GM19240 (cell line): ENCODE measurements around the gene HPS5.
"Not testable (repeated sequence)": the region's sequence is repeated elsewhere in the genome, so short reads cannot be mapped to it uniquely, and the experiment has no call there.

ENCODE experiments used
- DNase-seq: peaks from one replicate; pipeline ENCODE4 v3.0.0; 2011; ENCODE audit warnings: low spot score; ENCODE audit not compliant: insufficient read length

Gene HPS5

GRCh38 chr11:18321969-18322711 is at the start of gene HPS5, which contains the start of gene GTF2H1:
Gene HPS5 (minus strand): TSS chr11:18322140. CDS start chr11:18317858, 4,282 bp downstream.
Gene GTF2H1 (plus strand): TSS chr11:18322567. CDS start chr11:18333075, 10,508 bp downstream.
- peak; percentile 86 for DNase-seq

DNA sequence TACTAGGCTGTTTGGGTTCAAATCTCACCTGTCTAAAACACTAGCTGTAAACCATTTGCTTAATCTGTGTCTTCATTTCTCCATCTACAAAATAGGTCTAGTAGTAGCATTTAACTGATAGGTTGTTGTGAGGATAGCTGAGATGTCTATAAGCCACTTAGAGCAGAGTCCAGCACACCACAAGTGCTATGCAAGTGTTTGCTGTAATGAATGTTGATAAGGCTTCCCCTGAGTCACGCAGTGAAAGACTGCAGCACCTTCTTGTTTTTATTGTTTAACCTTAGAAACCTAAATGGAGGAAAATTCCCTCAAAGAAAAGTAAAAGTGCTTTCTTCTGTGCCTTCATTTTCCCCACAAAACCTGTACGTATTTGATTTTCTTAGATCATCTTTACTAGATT is 49.3 kb upstream of the HPS5 start:
- no peak for DNase-seq

- DNase-seq: no peak
These were observed 47.5 kb upstream of the HPS5 start for GRCh38 chr11:18369398-18369797.

DNA sequence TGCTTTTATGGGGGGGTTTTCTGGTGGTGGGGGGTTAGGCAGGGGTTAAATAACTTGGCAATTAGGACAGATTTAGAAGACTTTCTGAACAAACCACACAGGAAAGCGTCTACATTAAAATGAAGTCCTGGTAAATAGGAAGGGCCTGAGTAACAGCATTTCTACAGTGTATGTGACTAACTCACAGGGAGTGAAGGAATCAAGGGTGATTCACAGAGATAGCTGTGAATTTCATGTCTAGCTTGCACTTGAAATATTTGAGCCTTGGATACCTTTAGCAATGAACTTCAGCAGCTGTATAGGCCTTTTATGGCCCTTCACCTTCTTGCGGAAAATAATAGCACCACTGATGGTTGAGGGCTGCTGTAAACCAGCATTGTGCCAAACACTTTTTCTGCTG is 46.3 kb upstream of the HPS5 start:
- DNase-seq: no peak

DNA sequence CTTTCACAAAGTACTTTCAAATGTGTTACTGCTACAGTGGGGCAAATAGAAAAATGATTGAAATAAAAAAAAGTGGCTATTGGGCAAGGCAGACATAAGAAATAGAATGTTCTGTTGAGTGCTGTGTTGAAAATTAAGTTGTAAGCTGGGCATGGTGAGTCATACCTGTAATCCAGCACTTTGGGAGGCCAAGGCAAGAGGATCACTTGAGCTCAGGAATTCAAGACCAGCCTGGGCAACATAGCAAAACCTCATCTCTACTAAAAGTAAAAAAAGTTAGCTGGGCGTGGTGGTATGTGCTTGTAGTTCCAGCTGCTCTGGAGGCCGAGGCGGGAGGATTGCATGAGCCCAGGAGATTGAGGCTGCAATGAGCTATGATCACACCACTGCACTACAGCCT is 45.5 kb upstream of the HPS5 start:
- no peak for DNase-seq

DNA sequence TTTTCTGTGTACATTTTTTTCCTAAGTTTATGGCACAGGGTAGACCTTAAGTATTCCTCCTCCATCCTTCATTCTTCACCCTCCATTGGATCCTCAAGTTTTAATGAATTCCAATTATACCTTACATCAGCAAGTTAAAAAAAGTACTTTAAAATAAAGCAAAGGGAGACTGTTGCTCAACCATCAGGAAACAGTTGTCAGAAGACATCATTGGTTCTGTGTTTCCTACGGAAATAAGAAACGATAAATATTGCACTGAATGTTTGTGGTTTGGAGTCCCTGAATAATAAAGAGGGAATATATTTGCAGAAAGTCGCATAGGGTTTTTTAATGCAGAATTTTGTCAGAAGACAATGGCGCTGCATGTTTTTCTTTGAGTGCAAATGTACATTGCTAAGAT is 44.3 kb upstream of the HPS5 start:
- DNase-seq: no peak

DNA sequence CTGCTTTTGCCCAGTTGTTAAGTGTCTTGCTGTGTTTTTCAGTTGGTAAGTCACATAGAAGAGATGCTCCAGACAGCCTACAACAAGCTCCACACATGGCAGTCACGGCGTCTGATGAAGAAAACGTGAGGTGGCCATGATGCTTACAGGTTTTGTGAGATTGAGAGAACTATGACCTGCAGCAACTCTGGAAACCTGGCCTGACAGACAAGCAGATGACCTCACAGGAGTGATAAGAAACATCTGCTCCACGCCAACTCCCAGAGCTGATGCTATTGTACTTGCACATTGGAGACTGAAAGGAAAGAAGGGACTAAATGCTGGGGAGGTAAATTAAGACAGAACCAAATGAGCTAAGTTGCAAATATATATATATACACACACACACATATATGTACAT is 43.8 kb upstream of the HPS5 start:
- DNase-seq: no peak

DNA sequence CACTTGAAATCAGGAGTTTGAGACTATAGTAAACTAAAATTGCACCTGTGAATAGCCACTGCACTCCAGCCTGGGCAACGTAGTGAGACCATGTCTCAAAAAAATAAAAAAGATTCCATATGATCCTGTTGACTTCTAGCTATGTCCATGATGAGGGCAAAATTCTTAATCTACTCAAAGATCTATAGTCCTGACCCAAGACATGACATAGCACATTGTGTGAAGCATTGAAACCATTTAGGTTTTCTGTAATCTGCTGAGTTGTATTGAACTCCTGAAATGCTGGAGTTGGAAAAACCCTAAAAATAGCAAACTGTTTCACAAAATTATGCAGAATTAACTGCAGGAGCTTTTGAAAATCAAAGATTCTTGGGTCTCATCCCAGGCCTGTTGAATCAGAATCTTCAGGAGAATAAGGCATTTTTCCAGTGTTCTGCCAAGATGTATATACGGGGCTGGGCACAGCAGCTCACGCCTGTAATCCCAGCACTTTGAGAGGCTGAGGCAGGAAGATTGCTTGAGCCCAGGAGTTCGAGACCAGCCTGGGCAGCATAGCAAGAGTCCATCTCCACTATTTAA is 42.6 kb upstream of the HPS5 start:
- no peak for DNase-seq

DNA sequence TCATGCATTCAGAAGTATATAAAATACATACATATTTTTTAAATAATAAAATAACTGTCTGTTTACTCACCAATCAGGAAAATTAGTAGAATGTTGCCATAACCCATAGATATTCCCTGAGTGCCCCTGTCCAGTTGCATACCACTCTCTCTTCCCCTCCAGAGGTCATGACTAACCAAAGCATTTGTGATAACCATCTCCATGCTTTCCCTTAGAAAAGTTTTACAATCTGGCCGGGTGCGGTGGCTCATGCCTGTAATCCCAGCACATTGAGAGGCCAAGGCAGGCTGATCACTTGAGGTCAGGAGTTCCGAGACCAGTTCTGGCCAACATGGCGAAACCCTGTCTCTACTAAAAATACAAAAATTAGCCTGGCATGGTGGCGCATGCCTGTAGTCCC is 39.2 kb upstream of the HPS5 start:
- DNase-seq: no peak

DNA sequence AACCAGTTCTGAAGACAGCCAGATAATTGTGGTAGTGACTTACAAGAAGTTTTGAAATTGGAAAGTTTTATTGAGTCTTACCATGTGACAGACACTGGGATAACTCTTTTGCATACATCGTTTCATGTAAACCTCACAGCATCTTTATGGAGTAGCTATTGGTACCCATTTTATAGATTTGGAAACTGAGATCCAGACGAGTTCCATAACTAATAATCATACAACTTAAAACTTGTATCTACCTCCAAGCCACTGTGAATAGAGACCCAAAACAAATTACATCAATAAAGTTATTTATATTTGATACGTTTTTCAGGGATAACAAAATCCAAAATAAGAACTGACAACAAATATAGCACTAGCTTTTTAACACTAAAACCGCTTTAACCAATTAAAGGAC is 36.7 kb upstream of the HPS5 start:
- no peak for DNase-seq

GRCh38 chr11:18352581-18352980 is 30.6 kb upstream of the HPS5 start:
- no peak for DNase-seq

GRCh38 chr11:18347471-18348125 is 25.7 kb upstream of the HPS5 start:
- DNase-seq: no peak

GRCh38 chr11:18332891-18333290 is 11.0 kb upstream of the HPS5 start:
- DNase-seq: no peak

DNA sequence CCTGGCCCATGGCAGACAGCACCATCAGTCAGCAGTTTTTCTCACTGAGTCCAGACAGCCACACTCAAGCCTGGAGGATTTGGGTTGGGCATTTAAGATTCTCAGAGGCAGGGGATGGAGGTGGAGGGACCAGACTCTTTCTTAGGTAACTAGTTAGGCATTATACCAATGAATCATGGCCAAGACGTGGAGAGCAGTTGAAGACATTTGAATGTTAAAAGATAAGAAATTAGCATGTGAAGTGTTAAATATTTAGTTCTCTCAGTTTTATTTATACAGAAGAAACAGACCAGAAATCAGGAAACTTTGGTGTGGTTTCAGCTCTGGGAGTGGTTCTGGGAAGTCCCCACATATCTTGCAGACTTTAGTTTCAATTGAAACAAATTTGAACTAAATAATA is 10.4 kb upstream of the HPS5 start:
- no peak for DNase-seq

DNA sequence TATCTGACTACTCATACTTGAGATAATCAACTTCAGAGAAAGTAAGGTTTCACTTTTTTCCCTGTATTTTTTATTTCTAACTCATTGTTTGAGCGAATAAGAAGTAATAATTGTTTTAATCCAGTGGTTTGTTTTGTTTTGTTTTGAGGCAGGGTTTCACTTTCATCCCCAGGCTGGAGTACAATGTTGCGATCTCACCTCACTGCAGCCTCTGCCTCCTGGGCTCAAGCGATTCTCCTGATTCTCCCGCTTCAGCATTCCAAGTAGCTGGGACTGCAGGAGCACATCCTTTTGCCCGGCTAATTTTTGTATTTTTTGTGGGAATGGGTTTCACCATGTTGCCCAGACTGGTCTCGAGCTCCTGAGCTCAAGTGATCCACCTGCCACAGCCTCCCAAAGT is 9.0 kb upstream of the HPS5 start:
- no peak for DNase-seq

GRCh38 chr11:18329196-18329870 is 7.4 kb upstream of the HPS5 start:
- DNase-seq: no peak

DNA sequence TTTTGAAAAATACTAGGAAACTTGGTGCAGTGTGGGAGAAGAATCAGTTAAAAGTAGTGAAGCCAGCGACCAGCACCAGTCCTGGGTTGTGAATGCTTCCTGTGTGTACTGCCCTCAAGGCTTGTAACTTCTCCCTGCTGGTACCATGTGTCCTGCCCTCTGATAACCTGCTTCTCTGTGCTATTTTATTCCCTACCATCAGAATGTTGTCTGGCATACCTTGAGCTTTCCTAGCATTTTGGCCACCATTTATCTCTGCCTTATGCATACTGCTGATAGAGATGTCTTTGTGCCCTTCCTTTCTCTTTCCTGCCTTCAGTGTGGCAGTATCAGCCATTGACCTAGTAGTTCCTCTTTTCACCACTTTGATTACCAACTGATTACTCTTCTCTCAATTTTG is 2.4 kb upstream of the HPS5 start:
- DNase-seq: no peak

- DNase-seq: not testable (repeated sequence)
These were observed 1.9 kb upstream of the HPS5 start for GRCh38 chr11:18323881-18324280.

DNA sequence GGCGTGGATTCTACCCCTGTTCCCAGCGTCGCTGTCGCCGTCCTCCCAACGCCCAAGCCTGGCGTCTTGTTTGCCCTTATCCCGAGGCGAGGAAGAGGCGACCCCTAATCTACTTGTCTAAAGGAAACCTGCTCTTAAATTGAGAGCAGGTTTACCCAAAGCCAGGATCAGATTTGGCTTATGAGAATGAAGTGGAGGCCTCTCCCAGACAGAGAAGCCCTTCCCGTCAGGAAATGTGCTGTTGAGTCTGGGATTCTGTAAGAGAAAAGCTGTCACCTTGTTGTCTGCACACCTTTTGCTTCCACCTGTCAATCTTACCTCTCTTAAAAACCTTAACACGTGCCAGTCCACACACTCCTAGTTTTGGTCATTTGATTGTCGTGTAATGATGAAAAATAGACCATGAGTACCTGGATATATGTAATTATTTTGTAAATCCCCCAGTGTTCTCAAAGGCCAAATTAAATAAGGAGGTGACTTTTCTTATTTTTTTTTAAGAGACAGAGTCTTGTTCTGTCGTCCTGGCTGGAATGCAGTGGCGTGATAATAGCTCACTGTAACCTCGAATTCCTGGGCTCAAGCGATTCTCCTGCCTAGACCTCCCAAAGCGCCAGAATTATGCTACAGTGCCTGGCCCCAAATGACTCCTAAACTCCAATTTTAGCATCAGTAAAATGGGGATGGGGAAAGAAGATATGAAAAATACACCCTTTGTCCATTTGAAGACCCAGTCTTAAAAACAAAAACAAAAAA is 1.1 kb upstream of the HPS5 start:
- DNase-seq: no peak

DNA sequence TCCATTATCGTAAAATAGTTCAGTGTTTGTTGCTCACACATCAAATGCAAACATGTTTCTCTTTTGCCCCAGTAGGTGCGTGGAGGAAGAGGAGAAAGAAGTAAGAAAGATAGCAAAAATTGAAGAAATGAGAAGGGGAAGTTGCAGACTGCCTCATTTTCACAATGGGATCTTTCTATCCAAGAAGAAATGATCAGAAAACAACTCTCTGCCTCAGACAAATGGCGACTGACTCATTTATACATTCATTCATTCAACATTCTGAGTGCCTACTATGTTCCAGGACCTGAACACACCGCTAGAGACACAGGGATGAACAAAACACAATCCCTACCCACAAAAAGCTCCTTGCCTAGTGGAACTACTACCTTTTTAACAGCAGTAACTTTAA is 367 bp downstream of the HPS5 start:
- DNase-seq: no peak

- no peak for DNase-seq
These were observed 1.3 kb downstream of the HPS5 start for GRCh38 chr11:18320617-18321016.
